HFFc6 (cell line): ENCODE data around the gene DNAH6. TPM values are rescaled to one million over a fixed set of nuclear protein-coding genes. Genes with fewer than 3 reads are reported as not detected.

Experiments used
- DNase-seq: peaks from one replicate; pipeline ENCODE4 v3.0.0-alpha.2; 2018
- H3K27ac Mint-ChIP-seq: 2 replicates; pipeline ENCODE4 v1.8.0; 2020; ENCODE audit warnings: mild to moderate bottlenecking, mixed read lengths
- H3K27me3 Mint-ChIP-seq: 2 replicates; pipeline ENCODE4 v1.8.0; 2021; ENCODE audit warnings: mild to moderate bottlenecking, moderate library complexity, mixed read lengths; ENCODE audit not compliant: insufficient read depth
- H3K36me3 Mint-ChIP-seq: 2 replicates; pipeline ENCODE4 v1.8.0; 2021; ENCODE audit warnings: low read depth, mixed read lengths
- H3K4me1 Mint-ChIP-seq: 2 replicates; pipeline ENCODE4 v1.8.0; 2020; ENCODE audit warnings: low read depth, mixed read lengths
- H3K4me3 Mint-ChIP-seq: 2 replicates; pipeline ENCODE4 v1.8.0; 2020; ENCODE audit warnings: mild to moderate bottlenecking, moderate library complexity, mixed read lengths
- H3K9me3 Mint-ChIP-seq: 2 replicates; pipeline ENCODE4 v1.8.0; 2020; ENCODE audit warnings: mild to moderate bottlenecking, mixed read lengths
- CTCF ChIP-seq: fragments of 200-600 bp; sonication (generic); IDR thresholded peaks from 2 replicates; pipeline ENCODE4 v1.5.0; 2021; ENCODE audit warnings: antibody characterized with exemption, mild to moderate bottlenecking
- total RNA-seq, 6 experiments: library from RNA; stranded (reverse); fragmentation: NEBNext Ultra II Directional; extraction: Animal tissue kit (Norgen Biotek cat#: 25700); gene quantifications; 2 replicates in 1 of 6; 3 replicates in 5 of 6; pipeline ENCODE4 v1.2.3, GENCODE V29; 2021

Gene DNAH6
- total RNA-seq, 6 experiments from 2014 or later = 0.05 to 0.46 (median 0.05) TPM; not detected in 1

- 0 out of 2 replicates have a peak, but pooled peaks cover 2% of the 10 kb centered on the region for H3K27me3 Mint-ChIP-seq
- TF ChIP-seq CTCF = no peak
- DNase-seq = no peak
- peaks cover 6% of the 10 kb centered on the region; the same call in 1 of the 2 replicates for H3K36me3 Mint-ChIP-seq
- no peak overlapping the region for H3K4me3 Mint-ChIP-seq
- no peaks in the 10 kb centered on the region for H3K9me3 Mint-ChIP-seq
- no peak overlapping the region for H3K27ac Mint-ChIP-seq
- H3K4me1 Mint-ChIP-seq = peaks cover 7% of the 10 kb centered on the region; the same call in 1 of the 2 replicates
Measured at GRCh38 chr2:84856787-84857186, 340.5 kb downstream of the DNAH6 start.

- Mint-ChIP-seq H3K9me3 (no peaks in the 10 kb centered on the region), H3K36me3 (0 out of 2 replicates have a peak, but pooled peaks cover 6% of the 10 kb centered on the region), H3K27ac (no peak overlapping the region), H3K27me3 (0 out of 2 replicates have a peak, but pooled peaks cover 2% of the 10 kb centered on the region), H3K4me1 (peaks cover 7% of the 10 kb centered on the region; the same call in 1 of the 2 replicates), H3K4me3 (no peak overlapping the region)
- no peak for DNase-seq
- TF ChIP-seq CTCF = no peak
Measured at GRCh38 chr2:84857566-84857965, 341.3 kb downstream of the DNAH6 start.

GRCh38 chr2:84858123-84858522 is 341.8 kb downstream of the DNAH6 start:
- H3K36me3 Mint-ChIP-seq = 0 out of 2 replicates have a peak, but pooled peaks cover 3% of the 10 kb centered on the region
- peaks cover 7% of the 10 kb centered on the region; the same call in 1 of the 2 replicates for H3K4me1 Mint-ChIP-seq
- H3K4me3 Mint-ChIP-seq = no peak overlapping the region
- H3K27me3 Mint-ChIP-seq = peaks cover 2% of the 10 kb centered on the region; the same call in 1 of the 2 replicates
- no peaks in the 10 kb centered on the region for H3K9me3 Mint-ChIP-seq
- peak; percentile 68 for TF ChIP-seq CTCF
- H3K27ac Mint-ChIP-seq = no peak overlapping the region
- no peak for DNase-seq

GRCh38 chr2:84858937-84859336 is 342.6 kb downstream of the DNAH6 start:
- H3K9me3 Mint-ChIP-seq = no peaks in the 10 kb centered on the region
- H3K27me3 Mint-ChIP-seq = peaks cover 2% of the 10 kb centered on the region; the same call in 1 of the 2 replicates
- DNase-seq = no peak
- no peak overlapping the region for H3K27ac Mint-ChIP-seq
- H3K36me3 Mint-ChIP-seq = no peaks in the 10 kb centered on the region
- H3K4me1 Mint-ChIP-seq = peaks cover 7% of the 10 kb centered on the region; the same call in 1 of the 2 replicates
- H3K4me3 Mint-ChIP-seq = no peak overlapping the region
- no peak for TF ChIP-seq CTCF

GRCh38 chr2:84861539-84861938 is 345.2 kb downstream of the DNAH6 start:
- H3K4me1 Mint-ChIP-seq = peaks cover 15% of the 10 kb centered on the region; the same call in 1 of the 2 replicates
- no peaks in the 10 kb centered on the region for H3K9me3 Mint-ChIP-seq
- no peak for TF ChIP-seq CTCF
- H3K4me3 Mint-ChIP-seq = no peak overlapping the region
- no peak for DNase-seq
- no peaks in the 10 kb centered on the region for H3K36me3 Mint-ChIP-seq
- no peaks in the 10 kb centered on the region; the same call in 1 of the 2 replicates for H3K27me3 Mint-ChIP-seq
- no peak overlapping the region for H3K27ac Mint-ChIP-seq
